ENCODE measurements around the gene METTL21C.

DNA sequence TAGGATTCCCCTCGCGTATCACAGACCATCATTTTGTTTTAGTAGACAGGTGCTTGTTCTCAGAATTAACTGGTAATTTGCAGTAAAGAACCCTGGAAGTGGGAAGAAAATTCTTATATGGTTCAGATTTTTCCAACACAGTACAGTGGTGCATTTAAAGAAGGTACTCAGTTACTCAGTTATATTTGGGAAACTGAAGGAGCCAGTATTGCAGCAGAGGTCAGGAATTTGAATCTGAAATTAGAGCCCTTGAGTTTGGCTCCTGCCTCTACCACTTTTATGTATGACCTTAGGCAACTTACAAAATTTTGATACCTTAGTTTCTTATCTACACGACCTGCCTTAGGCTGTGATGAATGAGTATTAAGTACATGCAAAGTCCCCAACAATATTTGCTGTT lies 19.7 kb downstream of the METTL21C start:
- no peak for TF ChIP-seq POLR2AphosphoS5 (IDR thresholded peaks at IDR 0.05; ENCODE audit: low read depth, low read length)
- no peak for TF ChIP-seq TAF1 (IDR thresholded peaks at IDR 0.05; ENCODE audit: borderline replicate concordance, insufficient read depth, low read length)
- no peak for TF ChIP-seq SIN3A (IDR thresholded peaks at IDR 0.05; ENCODE audit: borderline replicate concordance, insufficient read depth, low read length)
- TF ChIP-seq, protein P1, sequence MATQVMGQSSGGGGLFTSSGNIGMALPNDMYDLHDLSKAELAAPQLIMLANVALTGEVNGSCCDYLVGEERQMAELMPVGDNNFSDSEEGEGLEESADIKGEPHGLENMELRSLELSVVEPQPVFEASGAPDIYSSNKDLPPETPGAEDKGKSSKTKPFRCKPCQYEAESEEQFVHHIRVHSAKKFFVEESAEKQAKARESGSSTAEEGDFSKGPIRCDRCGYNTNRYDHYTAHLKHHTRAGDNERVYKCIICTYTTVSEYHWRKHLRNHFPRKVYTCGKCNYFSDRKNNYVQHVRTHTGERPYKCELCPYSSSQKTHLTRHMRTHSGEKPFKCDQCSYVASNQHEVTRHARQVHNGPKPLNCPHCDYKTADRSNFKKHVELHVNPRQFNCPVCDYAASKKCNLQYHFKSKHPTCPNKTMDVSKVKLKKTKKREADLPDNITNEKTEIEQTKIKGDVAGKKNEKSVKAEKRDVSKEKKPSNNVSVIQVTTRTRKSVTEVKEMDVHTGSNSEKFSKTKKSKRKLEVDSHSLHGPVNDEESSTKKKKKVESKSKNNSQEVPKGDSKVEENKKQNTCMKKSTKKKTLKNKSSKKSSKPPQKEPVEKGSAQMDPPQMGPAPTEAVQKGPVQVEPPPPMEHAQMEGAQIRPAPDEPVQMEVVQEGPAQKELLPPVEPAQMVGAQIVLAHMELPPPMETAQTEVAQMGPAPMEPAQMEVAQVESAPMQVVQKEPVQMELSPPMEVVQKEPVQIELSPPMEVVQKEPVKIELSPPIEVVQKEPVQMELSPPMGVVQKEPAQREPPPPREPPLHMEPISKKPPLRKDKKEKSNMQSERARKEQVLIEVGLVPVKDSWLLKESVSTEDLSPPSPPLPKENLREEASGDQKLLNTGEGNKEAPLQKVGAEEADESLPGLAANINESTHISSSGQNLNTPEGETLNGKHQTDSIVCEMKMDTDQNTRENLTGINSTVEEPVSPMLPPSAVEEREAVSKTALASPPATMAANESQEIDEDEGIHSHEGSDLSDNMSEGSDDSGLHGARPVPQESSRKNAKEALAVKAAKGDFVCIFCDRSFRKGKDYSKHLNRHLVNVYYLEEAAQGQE (IDR thresholded peaks at IDR 0.05; ENCODE audit: insufficient read depth in 1 of 2, low read depth in 2 of 2, low read length in 2 of 2), result no peak
- no peak for TF ChIP-seq FOXP2 (optimal IDR thresholded peaks at IDR 0.05; ENCODE audit: borderline replicate concordance, extremely low read depth, extremely low read length, insufficient read depth)

All from PFSK-1 (cell line).